ENCODE data around the gene BRINP3.
"Not testable (repeated sequence)": the region's sequence is repeated elsewhere in the genome, so short reads cannot be mapped to it uniquely, and the experiment has no call there.

BRINP3 gene

GRCh38 chr1:190170321-190170720 is 307.3 kb downstream of the BRINP3 start:
- TF ChIP-seq ZNF274 (IDR thresholded peaks at IDR 0.05; ENCODE audit: low read depth, low read length) = no peak
- H3K4me3 ChIP-seq (ENCODE audit: low read length) = no peak overlapping the region

DNA sequence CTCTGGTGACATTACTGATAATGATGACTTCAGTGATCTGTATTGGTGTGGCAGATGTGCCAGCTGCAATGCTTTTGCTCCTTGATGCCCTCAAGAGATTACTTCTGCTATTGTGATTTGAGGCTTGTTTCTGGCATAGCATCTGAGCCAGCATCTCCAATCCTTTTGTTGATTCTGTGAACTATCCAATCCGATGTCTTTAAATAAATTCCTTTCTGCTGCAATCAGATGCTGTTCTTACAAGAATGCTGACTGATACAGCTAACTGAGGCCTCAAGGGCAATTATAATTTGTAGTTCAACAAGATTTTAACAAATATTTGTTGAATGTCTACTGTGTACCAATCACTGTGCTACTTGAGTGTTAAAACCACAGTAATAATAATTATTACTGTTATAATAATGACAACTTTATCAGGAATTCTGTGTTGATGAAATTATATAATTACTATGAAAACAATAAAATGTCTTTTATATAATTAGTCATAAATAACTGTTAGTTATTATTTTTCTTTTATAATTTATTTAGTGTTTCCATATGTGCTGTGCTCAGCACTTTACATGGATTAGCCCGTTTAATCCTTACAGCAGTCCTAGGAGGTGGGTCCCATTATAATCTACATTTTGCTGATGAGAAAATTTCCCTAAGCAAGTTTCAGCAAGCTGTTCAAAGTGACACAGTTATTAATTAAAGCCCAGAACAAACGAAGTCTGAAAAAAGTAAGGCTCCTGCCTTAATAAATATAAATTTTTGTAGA is 308.2 kb downstream of the BRINP3 start:
- no peak overlapping the region for H3K4me3 ChIP-seq (ENCODE audit: low read length)
- no peak for TF ChIP-seq ZNF274 (IDR thresholded peaks at IDR 0.05; ENCODE audit: low read depth, low read length)

DNA sequence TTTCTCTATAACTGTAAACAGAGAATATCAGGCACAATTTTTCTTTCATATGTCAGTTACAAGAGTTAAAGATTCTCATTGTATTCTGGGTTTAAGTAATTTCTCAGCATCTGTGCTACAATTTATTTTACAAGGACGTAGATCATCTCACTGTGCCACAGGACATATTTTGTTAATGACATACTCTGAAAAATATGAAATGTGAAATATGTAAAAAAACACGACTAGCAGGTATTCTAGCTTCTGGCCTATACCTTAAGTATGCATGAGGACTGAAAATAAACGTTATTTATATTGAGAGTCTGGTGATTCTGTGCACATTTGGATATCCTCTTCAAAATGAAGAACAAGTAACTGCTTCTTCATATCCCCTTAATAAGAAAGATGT is 308.8 kb downstream of the BRINP3 start:
- no peak for TF ChIP-seq ZNF274 (IDR thresholded peaks at IDR 0.05; ENCODE audit: low read depth, low read length)
- no peak overlapping the region for H3K4me3 ChIP-seq (ENCODE audit: low read length)

DNA sequence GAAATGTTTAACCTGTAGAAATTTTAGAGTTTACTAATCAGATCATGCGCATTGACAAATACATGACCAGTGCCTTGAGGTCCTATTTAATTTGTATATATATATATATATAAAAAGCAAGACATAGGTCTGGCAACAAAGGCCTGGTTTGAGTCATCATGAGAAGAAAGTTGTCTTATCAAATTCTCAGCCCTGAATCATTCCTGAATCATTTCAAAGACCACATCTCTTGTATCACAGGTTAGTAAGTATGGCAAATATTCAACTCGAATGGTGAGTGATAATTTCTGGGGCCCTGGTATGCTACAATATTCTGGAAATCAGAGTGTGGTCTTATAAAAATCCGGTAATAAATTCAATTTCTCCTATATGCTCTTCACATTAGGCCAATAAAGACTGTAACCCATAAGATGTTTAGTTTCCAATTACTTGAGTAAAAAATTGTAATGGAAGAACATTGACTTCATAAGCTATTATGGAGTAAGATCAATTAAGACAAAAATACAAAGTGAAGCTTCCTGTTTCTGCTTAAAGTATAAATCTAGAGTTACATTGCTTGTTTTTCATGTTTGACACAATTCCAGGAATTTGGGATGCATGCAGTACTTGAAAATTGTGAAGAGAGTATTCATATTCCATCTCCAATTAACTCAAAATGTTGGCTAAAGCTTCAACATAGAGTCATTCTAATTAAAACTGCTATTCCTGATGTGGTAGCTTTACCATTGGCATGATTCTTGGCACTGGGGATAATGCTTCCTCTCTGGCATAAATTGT is 309.4 kb downstream of the BRINP3 start:
- H3K4me3 ChIP-seq (ENCODE audit: low read length) = no peak overlapping the region
- TF ChIP-seq ZNF274 (IDR thresholded peaks at IDR 0.05; ENCODE audit: low read depth, low read length) = no peak

GRCh38 chr1:190159146-190159545 is 318.5 kb downstream of the BRINP3 start:
- TF ChIP-seq ZNF274 (IDR thresholded peaks at IDR 0.05; ENCODE audit: low read depth, low read length) = no peak
- no peak overlapping the region for H3K4me3 ChIP-seq (ENCODE audit: low read length)

- TF ChIP-seq ZNF274 (IDR thresholded peaks at IDR 0.05; ENCODE audit: low read depth, low read length) = no peak
- no peak overlapping the region for H3K4me3 ChIP-seq (ENCODE audit: low read length)
Observed at GRCh38 chr1:190154744-190155143, 322.9 kb downstream of the BRINP3 start.

GRCh38 chr1:190147616-190148015 is 330.0 kb downstream of the BRINP3 start:
- no peak for TF ChIP-seq ZNF274 (IDR thresholded peaks at IDR 0.05; ENCODE audit: low read depth, low read length)
- no peak overlapping the region for H3K4me3 ChIP-seq (ENCODE audit: low read length)

DNA sequence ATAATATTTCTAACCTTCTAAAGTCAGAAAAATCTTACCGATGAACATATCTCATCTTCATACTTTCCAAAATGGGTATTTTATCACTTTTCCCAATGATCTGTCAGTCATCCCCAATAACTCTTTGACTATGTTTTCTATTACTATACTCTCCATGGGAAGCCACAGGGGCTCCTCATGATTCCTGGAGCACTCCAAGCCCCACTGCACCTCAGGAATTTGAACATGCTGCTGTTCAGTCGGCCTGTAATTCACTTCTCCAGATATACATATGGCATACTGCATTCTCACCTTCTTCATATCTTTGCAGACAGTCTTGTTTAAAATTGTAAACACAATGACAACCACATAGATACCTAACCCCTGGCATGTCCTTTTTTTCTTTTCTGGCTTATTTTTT is 333.0 kb downstream of the BRINP3 start:
- TF ChIP-seq ZNF274 (IDR thresholded peaks at IDR 0.05; ENCODE audit: low read depth, low read length) = no peak
- H3K4me3 ChIP-seq (ENCODE audit: low read length) = no peak overlapping the region

DNA sequence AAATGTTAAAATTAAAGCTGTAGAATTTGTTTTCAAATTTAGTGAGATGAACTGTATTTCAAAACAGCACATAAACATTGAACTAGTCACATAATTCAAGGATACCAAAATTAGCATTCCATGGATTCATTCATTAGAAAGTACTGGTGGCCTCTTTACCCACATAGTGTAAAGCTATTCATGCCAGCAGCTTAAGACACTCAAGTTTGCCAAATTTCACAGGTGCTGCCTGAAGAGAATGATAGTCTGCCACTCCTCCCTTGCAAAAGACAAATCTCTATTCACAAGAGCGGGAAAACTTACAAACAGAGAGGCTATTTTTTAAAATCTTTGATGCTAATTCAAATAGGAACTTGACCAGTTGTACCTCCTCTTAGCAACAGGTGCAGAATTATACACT is 337.0 kb downstream of the BRINP3 start:
- H3K4me3 ChIP-seq (ENCODE audit: low read length) = no peak overlapping the region
- TF ChIP-seq ZNF274 (IDR thresholded peaks at IDR 0.05; ENCODE audit: low read depth, low read length) = no peak

GRCh38 chr1:190138702-190139101 is 339.0 kb downstream of the BRINP3 start:
- TF ChIP-seq ZNF274 (IDR thresholded peaks at IDR 0.05; ENCODE audit: low read depth, low read length) = no peak

GRCh38 chr1:190138266-190138665 is 339.4 kb downstream of the BRINP3 start:
- TF ChIP-seq ZNF274 (IDR thresholded peaks at IDR 0.05; ENCODE audit: low read depth, low read length) = no peak
- no peak overlapping the region for H3K4me3 ChIP-seq (ENCODE audit: low read length)

More at GRCh38 chr1:190138702-190139101, 339.0 kb downstream of the BRINP3 start:
- no peak overlapping the region for H3K4me3 ChIP-seq (ENCODE audit: low read length)

GRCh38 chr1:190129366-190129765 is 348.3 kb downstream of the BRINP3 start:
- no peak for TF ChIP-seq ZNF274 (IDR thresholded peaks at IDR 0.05; ENCODE audit: low read depth, low read length)
- H3K4me3 ChIP-seq (ENCODE audit: low read length) = no peak overlapping the region

DNA sequence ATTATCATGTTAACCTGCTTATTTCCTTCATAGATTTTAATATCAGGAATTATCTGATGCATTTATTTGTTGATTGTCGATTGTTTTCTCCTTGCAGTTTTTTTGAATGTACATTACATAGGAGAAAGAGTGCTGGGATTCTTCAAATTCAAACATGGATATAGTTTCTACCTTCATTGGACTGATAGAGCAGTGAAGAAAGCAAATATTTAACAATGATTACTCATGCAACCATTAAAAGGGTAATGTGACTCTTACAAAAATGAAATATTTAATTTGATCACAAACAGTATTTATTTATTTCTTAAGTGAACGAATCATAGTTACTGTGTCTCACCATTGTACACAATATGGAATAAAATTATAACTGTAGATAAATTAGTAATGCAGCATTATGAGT is 350.9 kb downstream of the BRINP3 start:
- no peak overlapping the region for H3K4me3 ChIP-seq (ENCODE audit: low read length)
- no peak for TF ChIP-seq ZNF274 (IDR thresholded peaks at IDR 0.05; ENCODE audit: low read depth, low read length)

DNA sequence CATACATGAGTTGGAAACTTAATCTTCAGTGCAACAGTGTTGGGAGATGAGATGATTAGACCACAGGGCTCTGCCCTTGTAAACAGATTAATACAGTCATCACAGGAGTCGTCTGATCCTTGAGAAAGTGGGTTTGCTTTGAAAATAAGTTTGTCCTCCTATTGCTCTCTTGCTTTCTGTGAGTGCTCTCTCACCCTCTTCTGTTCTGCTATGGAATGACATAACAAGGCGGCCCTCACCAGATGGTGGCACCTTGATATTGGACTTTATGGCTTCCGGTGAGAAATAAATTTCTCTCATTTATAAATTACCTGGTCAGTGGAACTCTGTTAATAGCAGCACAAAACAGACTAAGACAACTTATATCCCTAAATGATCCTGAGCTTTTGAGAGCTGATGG is 353.6 kb downstream of the BRINP3 start:
- H3K4me3 ChIP-seq (ENCODE audit: low read length) = no peak overlapping the region
- no peak for TF ChIP-seq ZNF274 (IDR thresholded peaks at IDR 0.05; ENCODE audit: low read depth, low read length)

GRCh38 chr1:190120564-190120963 is 357.1 kb downstream of the BRINP3 start:
- not testable (repeated sequence) for H3K4me3 ChIP-seq (ENCODE audit: low read length)

All from GM08714 (cell line).